Measurements from ENCODE around the gene OTUD4. TPM values are rescaled to one million over a fixed set of nuclear protein-coding genes. Genes with fewer than 3 reads are reported as not detected.

Gene OTUD4
- total RNA-seq, 1 donor from 2014 or later = 35.0 TPM

DNA sequence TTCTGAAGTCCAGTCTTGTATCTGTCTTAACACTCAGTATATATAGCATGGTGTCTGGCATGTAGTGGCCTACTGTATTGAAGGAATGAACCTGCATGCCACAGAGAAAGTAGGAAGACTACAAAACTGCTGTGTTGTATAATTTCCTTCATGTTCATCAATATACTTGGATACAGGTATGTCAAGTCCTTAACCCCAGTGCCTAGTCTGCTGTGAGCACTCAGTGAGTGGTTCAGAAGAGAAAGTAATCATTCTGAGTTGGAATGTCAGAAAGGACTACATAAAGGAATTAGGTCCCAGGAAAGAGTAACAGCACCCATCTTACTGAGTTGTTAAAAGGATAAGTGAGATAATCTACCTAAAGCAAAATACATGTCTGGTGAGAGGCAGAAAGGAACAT, 50.3 kb downstream of the OTUD4 start:
- H3K27ac Mint-ChIP-seq (ENCODE audit: unreplicated experiment) = no peak overlapping the region
- H3K36me3 Mint-ChIP-seq (ENCODE audit: unreplicated experiment) = peaks cover 31% of the 10 kb centered on the region
- DNase-seq (ENCODE audit: extremely low spot score, unreplicated experiment) = no peak
- peaks cover 10% of the 10 kb centered on the region for H3K4me1 Mint-ChIP-seq (ENCODE audit: unreplicated experiment)
- TF ChIP-seq, protein P1, sequence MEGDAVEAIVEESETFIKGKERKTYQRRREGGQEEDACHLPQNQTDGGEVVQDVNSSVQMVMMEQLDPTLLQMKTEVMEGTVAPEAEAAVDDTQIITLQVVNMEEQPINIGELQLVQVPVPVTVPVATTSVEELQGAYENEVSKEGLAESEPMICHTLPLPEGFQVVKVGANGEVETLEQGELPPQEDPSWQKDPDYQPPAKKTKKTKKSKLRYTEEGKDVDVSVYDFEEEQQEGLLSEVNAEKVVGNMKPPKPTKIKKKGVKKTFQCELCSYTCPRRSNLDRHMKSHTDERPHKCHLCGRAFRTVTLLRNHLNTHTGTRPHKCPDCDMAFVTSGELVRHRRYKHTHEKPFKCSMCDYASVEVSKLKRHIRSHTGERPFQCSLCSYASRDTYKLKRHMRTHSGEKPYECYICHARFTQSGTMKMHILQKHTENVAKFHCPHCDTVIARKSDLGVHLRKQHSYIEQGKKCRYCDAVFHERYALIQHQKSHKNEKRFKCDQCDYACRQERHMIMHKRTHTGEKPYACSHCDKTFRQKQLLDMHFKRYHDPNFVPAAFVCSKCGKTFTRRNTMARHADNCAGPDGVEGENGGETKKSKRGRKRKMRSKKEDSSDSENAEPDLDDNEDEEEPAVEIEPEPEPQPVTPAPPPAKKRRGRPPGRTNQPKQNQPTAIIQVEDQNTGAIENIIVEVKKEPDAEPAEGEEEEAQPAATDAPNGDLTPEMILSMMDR (IDR thresholded peaks at IDR 0.05) = no peak
- no peaks in the 10 kb centered on the region for H3K27me3 Mint-ChIP-seq (ENCODE audit: unreplicated experiment)
- H3K4me3 Mint-ChIP-seq (ENCODE audit: unreplicated experiment) = no peak overlapping the region
- no peaks in the 10 kb centered on the region for H3K9me3 Mint-ChIP-seq (ENCODE audit: unreplicated experiment)

DNA sequence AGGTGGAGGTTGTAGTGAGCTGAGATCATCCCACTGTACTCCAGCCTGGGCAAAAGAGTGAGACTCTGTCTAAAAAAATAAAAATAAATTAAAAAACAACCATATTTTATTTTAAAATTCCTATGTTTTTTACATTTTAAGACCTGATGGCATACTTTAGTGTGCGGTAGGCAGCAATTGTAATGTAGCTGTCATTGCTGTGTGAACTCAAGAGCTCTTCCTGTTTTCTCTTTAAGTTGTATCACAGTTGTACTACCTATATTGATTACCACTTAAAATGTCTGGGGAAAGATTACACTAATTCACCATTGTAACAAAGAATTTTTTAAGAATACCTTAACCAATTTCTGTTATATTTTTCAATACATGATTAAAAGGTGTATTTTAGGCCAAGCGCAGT, 55.0 kb downstream of the OTUD4 start:
- Mint-ChIP-seq H3K4me1 (ENCODE audit: unreplicated experiment) (no peaks in the 10 kb centered on the region), H3K4me3 (ENCODE audit: unreplicated experiment) (no peak overlapping the region), H3K36me3 (ENCODE audit: unreplicated experiment) (peaks cover 35% of the 10 kb centered on the region), H3K27ac (ENCODE audit: unreplicated experiment) (no peak overlapping the region), H3K27me3 (ENCODE audit: unreplicated experiment) (no peaks in the 10 kb centered on the region), H3K9me3 (ENCODE audit: unreplicated experiment) (no peaks in the 10 kb centered on the region)
- TF ChIP-seq, protein P1 (IDR thresholded peaks at IDR 0.05) = no peak
- DNase-seq (ENCODE audit: extremely low spot score, unreplicated experiment) = no peak

DNA sequence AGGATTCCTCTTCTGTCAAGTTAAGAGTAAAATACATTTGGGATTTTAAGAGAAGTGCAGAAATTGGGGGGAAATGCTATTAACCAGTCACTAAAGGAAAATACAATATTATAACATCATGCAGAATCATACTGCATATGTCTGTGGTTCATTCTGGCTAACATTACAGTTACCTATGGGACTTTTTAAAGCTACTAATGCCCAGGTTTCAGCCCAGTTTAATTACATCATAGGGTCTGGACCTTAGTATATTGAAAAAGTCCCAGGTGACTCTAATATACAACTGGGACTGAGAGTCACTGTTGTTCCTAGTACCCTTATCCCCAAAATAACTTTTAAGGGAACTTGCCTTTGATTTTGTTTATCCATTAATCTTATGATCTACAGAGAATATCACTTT, 72.3 kb downstream of the OTUD4 start:
- Mint-ChIP-seq H3K27ac (ENCODE audit: unreplicated experiment) (no peak overlapping the region), H3K9me3 (ENCODE audit: unreplicated experiment) (no peaks in the 10 kb centered on the region), H3K4me1 (ENCODE audit: unreplicated experiment) (no peaks in the 10 kb centered on the region), H3K36me3 (ENCODE audit: unreplicated experiment) (peaks cover 40% of the 10 kb centered on the region), H3K4me3 (ENCODE audit: unreplicated experiment) (no peak overlapping the region), H3K27me3 (ENCODE audit: unreplicated experiment) (no peaks in the 10 kb centered on the region)
- DNase-seq (ENCODE audit: extremely low spot score, unreplicated experiment) = no peak
- TF ChIP-seq, protein P1 (IDR thresholded peaks at IDR 0.05) = no peak

DNA sequence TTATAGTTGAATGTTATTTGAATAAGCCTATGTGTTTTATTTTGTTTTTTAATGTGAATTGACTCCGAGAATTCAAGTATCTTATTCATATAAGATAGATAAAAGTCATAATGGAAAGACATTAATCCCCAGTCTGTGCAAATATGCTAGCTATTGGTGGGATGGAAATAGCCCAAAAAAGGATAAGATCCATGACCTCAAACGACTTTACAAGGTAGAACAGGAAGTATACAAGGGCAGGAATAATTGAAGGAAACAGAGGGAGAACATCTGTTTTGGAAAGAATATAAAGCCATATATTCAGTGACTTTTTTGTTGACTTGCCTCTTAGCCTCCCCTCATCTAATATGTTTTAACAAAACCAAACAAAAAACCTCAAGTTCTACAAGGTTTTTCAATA, 73.3 kb downstream of the OTUD4 start:
- Mint-ChIP-seq H3K27ac (ENCODE audit: unreplicated experiment) (no peak overlapping the region), H3K9me3 (ENCODE audit: unreplicated experiment) (no peaks in the 10 kb centered on the region), H3K4me1 (ENCODE audit: unreplicated experiment) (no peaks in the 10 kb centered on the region), H3K27me3 (ENCODE audit: unreplicated experiment) (no peaks in the 10 kb centered on the region), H3K4me3 (ENCODE audit: unreplicated experiment) (no peak overlapping the region), H3K36me3 (ENCODE audit: unreplicated experiment) (peaks cover 30% of the 10 kb centered on the region)
- no peak for DNase-seq (ENCODE audit: extremely low spot score, unreplicated experiment)
- TF ChIP-seq, protein P1 (IDR thresholded peaks at IDR 0.05) = no peak

DNA sequence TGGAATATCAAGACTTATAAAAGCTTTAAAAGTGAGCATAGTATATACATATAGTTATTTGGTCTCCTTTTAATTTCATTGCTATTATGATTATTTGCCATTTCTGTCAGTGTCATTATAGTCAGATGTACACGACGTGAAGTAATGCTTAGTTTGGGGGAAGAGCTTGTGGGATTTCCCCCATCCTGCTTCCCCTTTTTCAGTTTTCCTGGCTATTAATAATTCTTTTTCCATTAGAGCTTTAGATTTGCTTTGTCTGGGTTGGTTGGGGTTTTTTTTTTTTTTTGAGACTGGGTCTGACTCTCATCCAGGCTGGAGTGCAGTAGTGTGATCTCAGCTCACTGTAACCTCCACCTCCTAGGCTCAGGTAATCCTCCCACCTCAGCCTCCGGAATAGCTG, 76.9 kb downstream of the OTUD4 start:
- H3K4me1 Mint-ChIP-seq (ENCODE audit: unreplicated experiment) = peaks cover 15% of the 10 kb centered on the region
- H3K9me3 Mint-ChIP-seq (ENCODE audit: unreplicated experiment) = no peaks in the 10 kb centered on the region
- no peak overlapping the region for H3K4me3 Mint-ChIP-seq (ENCODE audit: unreplicated experiment)
- peaks cover 11% of the 10 kb centered on the region for H3K36me3 Mint-ChIP-seq (ENCODE audit: unreplicated experiment)
- no peak for DNase-seq (ENCODE audit: extremely low spot score, unreplicated experiment)
- H3K27me3 Mint-ChIP-seq (ENCODE audit: unreplicated experiment) = no peaks in the 10 kb centered on the region
- TF ChIP-seq, protein P1 (IDR thresholded peaks at IDR 0.05) = no peak
- H3K27ac Mint-ChIP-seq (ENCODE audit: unreplicated experiment) = no peak overlapping the region

Data from osteocyte (in vitro differentiated cells).